H7 (cell line): ENCODE data around the gene HLA-DQA1. TPM values are rescaled to one million over a fixed set of nuclear protein-coding genes. Genes with fewer than 3 reads are reported as not detected.

ENCODE experiments used
- DNase-seq: peaks from one replicate; pipeline ENCODE4 v3.0.0; 2012
- H3K27me3 ChIP-seq: 2 replicates; pipeline ENCODE4 v1.6.0; 2011; ENCODE audit warnings: mild to moderate bottlenecking, low read length; ENCODE audit not compliant: control insufficient read depth, insufficient read depth
- H3K36me3 ChIP-seq: replicated peaks from 2 replicates; pipeline ENCODE4 v1.5.1; 2011; ENCODE audit warnings: low read length; ENCODE audit not compliant: control insufficient read depth, insufficient read depth
- H3K4me3 ChIP-seq: 2 replicates; pipeline ENCODE4 v1.5.1; 2011; ENCODE audit warnings: low read depth, mild to moderate bottlenecking, control low read depth, low read length, moderate library complexity; ENCODE audit not compliant: insufficient read depth
- total RNA-seq: library from RNA; depleted of rRNA; stranded (reverse); fragments of >200 nt; shearing (Covaris generic); gene quantifications from 2 replicates; pipeline ENCODE4 v1.2.3, GENCODE V29; 2014; rRNA removed

HLA-DQA1 gene
- total RNA-seq, 1 experiment from 2014 or later = not detected

GRCh38 chr6:32685603-32686002 lies 48.4 kb downstream of the HLA-DQA1 start:
- Histone ChIP-seq H3K27me3 (no peaks in the 10 kb centered on the region), H3K36me3 (no peaks in the 10 kb centered on the region), H3K4me3 (no peak overlapping the region)
- DNase-seq = no peak

GRCh38 chr6:32689531-32690501 lies 52.6 kb downstream of the HLA-DQA1 start:
- no peaks in the 10 kb centered on the region for H3K27me3 ChIP-seq
- no peaks in the 10 kb centered on the region for H3K36me3 ChIP-seq
- no peak overlapping the region for H3K4me3 ChIP-seq
- no peak for DNase-seq

GRCh38 chr6:32692019-32692418 lies 54.8 kb downstream of the HLA-DQA1 start:
- peak; percentile 44 for DNase-seq
- no peaks in the 10 kb centered on the region; the same call in 1 of the 2 replicates for H3K27me3 ChIP-seq
- no peak overlapping the region for H3K4me3 ChIP-seq
- no peaks in the 10 kb centered on the region for H3K36me3 ChIP-seq

Other genes starting within 250 kb of the HLA-DQA1 start
- not detected in 2 replicates for gene BTNL2, start 230.2 kb upstream of the HLA-DQA1 start, total RNA-seq
- 0.33 TPM in 1 of 2 replicates, not detected in the other for gene HLA-DRA, start 197.5 kb upstream of the HLA-DQA1 start, total RNA-seq
- 0.21 TPM in 1 of 2 replicates, not detected in the other for gene HLA-DRB5, start 107.1 kb upstream of the HLA-DQA1 start, total RNA-seq
- 0.48 TPM in 1 of 2 replicates, not detected in the other for gene HLA-DRB1, start 47.6 kb upstream of the HLA-DQA1 start, total RNA-seq
- under 0.01 TPM in 1 of 2 replicates, not detected in the other for gene HLA-DQB1, start 29.3 kb downstream of the HLA-DQA1 start, total RNA-seq
- not detected in 2 replicates for gene HLA-DQA2, start 104.0 kb downstream of the HLA-DQA1 start, total RNA-seq
- not detected in 2 replicates for gene HLA-DQB2, start 126.1 kb downstream of the HLA-DQA1 start, total RNA-seq
- not detected in 2 replicates for gene HLA-DOB, start 179.6 kb downstream of the HLA-DQA1 start, total RNA-seq
- gene TAP2, start 201.3 kb downstream of the HLA-DQA1 start, total RNA-seq = 1.1 and 2.7 TPM in 2 replicates
- gene PSMB8, start 206.6 kb downstream of the HLA-DQA1 start, total RNA-seq = 2.6 and 4.6 TPM in 2 replicates
- 1.7 and 2.8 TPM in 2 replicates for gene TAP1, start 216.3 kb downstream of the HLA-DQA1 start, total RNA-seq
- gene PSMB9, start 216.8 kb downstream of the HLA-DQA1 start, total RNA-seq = not detected in 2 replicates